Inflammatory macrophage treated with lipopolysaccharide for 4 hours (primary cell): ENCODE data around the gene PTPRR.

Source experiments
- DNase-seq: peaks from one replicate; pipeline ENCODE4 v3.0.0-alpha.2; 2020

PTPRR gene

GRCh38 chr12:70787612-70788011 is 132.9 kb downstream of the PTPRR start:
- DNase-seq: no peak

DNA sequence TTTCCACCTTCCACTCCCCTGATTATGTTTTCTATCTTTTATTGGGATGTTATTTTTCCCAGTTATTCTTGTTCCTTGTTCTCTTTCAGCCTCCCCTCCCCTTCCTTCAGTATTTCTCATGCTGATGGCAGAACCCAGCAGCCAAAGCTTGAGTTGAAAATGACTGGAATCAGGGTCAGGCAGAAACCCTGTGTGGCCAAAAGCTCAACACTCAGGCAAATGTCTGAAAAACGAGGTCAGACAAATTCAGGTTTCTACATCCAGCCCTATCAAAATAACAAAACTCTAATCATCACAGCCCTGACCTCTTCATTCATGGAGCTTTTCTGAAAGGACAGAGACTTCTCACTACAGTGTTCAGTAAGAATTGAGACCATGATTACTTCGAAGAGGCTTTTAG is 134.6 kb downstream of the PTPRR start:
- DNase-seq: no peak

DNA sequence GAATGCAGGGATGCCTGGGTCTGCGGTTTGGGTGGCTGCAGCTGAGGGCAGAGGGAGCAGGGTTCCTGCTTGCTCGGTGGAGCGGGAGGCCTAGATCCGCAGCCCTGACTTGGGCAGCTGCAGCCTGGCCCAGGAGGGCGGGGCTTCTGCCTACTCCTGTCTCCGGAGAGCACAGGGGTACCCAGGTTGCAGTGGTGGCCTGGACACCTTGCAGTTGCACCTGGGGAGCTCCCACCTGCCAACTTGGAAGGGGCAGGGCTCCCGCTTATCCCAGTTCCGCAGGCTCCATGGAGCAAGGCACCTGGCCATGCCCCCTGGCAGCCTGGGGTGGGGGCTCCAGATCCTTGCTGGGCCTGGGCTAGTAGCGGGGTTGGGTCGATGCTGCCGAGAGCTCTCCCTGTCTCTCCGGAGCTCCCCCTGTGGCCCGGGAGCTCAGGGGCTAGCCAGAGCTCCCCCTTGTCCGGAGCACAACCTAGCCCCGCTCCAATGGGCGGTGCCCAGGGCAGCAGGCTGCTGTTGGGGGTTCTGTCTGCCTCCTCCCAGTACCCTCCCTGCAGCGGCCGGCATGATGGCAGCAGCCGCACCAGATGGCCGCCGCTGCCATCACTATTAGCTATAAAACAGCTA is 136.4 kb downstream of the PTPRR start:
- DNase-seq: no peak

DNA sequence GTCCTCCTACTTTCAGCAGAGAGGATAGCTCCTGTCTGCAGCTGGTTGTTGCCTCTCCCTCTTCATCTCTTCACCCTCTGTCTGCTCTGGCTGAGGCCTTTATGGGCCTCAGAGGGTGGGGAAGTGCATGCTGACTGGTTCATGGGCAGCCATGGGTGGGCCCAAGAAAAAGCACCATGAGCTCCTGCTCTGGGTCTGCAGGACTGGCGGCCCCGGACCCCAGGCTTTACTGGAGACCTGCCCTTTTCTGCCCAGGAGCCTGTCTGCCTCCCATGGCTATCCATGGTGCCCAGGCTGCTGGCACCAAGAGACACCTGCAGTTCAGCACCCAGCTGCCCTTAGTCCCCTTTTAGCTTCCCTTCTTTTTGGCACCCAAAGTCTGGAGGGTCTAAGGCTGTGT is 137.1 kb downstream of the PTPRR start:
- no peak for DNase-seq

DNA sequence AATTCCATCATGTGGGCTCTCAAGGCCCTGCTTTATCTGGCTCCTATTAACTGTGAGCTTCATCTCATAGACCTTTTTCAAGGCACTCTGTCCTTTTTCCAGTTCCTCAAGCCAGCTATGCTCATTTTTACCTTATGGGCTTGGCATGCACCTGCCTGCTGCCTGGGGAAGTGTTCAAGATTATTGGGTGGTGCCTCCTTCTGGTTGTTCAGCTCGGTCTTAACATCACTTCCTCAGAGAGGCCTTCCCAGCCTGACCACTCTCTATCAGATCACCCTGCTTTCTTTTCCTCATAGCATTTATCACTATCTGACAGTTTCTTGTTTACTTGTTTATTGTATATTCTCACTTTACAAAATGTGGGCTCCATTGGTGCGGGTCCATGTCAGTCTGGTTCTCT is 141.3 kb downstream of the PTPRR start:
- DNase-seq: no peak

GRCh38 chr12:70774055-70774454 is 146.5 kb downstream of the PTPRR start:
- no peak for DNase-seq

DNA sequence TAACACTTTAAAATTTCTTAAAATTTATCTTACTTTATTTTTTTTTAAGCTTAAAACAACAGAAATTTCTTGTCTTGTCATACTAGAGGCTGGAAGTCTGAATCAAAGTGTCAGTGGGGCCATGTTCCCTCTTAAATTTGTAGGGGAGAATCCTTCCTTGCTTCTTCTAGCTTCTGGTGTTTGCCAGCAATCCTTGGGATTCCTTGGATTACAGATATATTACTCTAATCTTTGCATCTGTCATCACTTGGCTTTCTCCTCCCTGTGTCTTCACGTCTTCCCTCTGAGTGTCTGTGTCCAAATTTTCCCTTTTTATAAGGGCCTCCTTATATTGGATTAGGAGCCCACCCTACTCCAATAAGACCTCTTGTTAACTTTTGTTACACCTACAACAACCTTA is 147.7 kb downstream of the PTPRR start:
- no peak for DNase-seq

- no peak for DNase-seq
Observed at GRCh38 chr12:70771581-70771980, 149.0 kb downstream of the PTPRR start.

- DNase-seq: no peak
Observed at GRCh38 chr12:70763666-70764065, 156.9 kb downstream of the PTPRR start.

- no peak for DNase-seq
Observed at GRCh38 chr12:70762000-70762399, 158.5 kb downstream of the PTPRR start.

- DNase-seq: no peak
Observed at GRCh38 chr12:70759161-70759918, 161.2 kb downstream of the PTPRR start.

DNA sequence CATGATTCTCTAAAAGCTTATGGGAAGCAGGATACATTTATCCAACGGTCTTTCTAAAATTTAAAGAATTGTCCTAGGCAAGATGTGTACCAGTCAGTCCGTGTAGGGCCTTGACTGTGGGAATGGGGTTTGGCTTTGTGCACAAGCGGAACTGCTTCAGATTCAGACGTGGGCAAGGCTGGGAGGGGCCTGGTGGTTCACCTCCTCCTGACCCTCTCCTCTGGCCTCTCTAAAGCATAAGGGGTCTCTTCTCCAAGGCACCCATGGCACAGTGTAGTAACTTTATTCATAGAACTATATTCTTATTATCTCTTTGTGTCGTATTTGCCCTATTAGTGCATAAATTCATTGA is 162.1 kb downstream of the PTPRR start:
- DNase-seq: no peak

GRCh38 chr12:70757830-70758493 is 162.6 kb downstream of the PTPRR start:
- DNase-seq: no peak

GRCh38 chr12:70756791-70757190 is 163.7 kb downstream of the PTPRR start:
- no peak for DNase-seq

- no peak for DNase-seq
Observed at GRCh38 chr12:70756118-70756517, 164.4 kb downstream of the PTPRR start.

- no peak for DNase-seq
Observed at GRCh38 chr12:70754330-70754741, 166.2 kb downstream of the PTPRR start.

GRCh38 chr12:70752327-70752726 is 168.2 kb downstream of the PTPRR start:
- DNase-seq: no peak

- DNase-seq: no peak
Observed at GRCh38 chr12:70749931-70750330, 170.6 kb downstream of the PTPRR start.

DNA sequence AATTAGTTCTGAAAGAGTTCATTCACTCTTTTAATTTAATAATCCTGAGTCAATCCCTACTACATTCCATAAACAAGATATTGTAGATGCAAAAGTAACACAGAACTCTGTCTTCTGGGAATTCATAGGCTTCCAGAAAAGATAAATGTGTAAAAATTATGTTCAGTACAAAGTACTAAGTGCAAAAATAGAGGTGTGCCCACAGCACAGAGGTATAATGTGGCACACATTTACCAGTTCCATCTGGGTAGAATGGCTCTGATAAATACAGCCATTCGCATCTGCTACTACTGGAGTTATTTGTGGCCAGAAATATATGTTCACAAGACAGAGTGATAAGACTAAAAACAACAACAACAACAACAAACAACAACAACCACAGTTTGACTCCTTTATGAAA is 171.7 kb downstream of the PTPRR start:
- DNase-seq: no peak

DNA sequence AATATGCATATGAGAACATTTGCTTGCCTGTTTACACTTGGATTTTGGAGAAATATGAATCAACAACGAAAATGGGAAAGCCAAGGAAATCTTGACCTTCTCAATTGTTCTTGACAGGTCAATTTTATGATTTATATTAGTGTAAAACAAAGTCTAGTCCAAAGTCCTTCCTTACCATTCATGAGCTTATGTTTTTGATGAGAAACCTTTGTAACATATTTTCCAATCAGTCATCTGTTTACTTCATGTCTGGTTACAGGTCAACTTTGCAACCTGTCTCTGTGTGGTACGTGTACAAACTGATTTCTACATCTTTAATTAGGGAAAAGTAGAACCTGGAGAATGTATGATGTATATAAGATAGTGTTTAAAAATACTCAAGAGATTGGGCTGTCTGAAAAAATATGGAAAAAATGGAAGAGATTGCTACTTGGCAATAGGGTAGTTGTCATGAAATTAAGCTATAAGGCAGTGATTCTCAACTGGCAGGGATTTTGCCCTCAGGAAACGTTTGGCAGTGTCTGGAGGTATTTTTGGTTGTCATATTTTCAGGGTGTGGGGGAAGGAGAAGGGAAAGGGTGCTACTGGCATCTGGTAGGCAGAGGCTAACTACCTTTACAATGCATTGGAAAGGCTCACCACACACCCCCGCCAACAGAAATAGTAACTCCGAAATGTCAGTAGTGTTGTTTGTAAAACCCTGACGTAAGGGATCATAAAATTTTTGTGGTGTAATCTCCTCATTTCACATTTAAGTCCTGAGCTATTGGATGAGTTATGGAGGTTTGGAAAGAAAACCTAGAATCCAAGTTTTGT is 172.9 kb downstream of the PTPRR start:
- DNase-seq: no peak

DNA sequence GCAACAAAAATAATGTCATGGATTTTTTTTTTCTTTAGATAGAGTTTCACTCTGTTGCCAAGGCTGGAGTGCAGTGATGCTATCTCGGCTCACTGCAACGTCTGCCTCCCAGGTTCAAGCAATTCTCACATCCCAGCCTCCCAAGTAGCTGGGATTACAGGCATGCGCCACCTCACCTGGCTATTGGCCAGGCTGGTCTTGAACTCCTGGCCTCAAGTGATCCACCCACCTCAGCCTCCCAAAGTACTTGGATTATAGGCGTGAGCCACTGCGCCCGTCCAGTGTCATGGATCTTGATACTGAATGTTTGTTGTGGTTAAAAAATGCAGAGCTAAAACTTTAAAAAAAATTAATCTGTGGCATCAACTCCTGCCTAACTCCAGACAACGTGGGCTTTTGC is 175.5 kb downstream of the PTPRR start:
- no peak for DNase-seq

DNA sequence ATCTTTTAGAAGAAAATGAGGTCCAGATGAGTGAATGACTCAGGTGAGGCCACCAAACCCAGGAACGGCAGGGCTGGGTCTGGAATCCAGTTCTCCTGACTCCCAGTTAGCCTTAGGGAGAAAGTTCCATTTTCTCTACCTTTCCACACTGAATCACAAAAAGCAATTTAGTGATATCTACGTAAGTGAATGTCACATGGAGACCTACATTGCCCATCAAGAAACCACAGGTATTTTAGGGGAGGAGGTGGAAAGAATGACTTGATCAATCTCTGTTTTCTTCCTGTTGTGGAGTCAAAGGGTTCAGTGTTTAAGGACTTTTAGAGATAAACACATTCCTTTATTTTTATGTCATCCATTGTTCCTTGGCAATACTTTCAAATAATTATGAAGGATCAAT is 176.4 kb downstream of the PTPRR start:
- DNase-seq: no peak

DNA sequence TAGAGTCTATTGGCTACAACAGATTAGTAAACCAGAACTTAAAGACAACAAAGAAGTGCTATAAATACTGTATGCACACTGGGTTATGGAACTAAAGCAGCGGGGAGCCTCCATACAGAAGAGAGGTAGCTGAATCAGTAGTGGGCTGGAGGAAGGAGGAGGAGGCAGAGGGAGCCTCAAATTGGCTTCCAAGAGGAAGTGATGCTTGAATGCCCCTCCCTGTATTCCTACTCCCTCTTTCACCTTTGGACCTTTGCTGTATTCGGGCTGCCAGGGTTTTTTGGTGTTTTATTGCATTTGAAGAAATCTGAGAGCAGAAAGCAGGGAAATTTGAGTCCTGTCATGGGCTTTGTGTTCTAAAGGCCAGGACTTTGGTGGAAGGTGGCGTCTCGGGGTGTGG is 179.3 kb downstream of the PTPRR start:
- DNase-seq: no peak

DNA sequence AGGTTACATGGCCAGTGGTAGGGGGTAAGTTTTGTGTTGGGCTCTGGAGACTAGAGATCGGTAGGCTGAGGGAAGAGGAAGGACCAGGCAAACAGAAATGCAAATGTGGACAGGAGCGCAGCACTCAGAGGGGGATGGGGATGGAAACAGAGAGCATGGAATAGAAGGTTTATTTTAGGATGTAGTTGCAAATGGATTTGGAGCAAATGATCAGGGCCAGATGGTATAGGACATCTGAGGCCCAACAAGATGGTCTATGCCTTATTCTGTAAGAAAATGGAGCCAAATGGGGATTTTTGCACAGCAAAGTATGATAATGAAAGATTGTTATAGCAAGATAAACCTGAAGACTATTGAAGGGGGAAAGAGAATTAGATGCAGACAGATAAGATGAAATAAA is 180.8 kb downstream of the PTPRR start:
- DNase-seq: no peak
